ENCODE data around the gene CHMP5.

The CHMP5 gene

DNA sequence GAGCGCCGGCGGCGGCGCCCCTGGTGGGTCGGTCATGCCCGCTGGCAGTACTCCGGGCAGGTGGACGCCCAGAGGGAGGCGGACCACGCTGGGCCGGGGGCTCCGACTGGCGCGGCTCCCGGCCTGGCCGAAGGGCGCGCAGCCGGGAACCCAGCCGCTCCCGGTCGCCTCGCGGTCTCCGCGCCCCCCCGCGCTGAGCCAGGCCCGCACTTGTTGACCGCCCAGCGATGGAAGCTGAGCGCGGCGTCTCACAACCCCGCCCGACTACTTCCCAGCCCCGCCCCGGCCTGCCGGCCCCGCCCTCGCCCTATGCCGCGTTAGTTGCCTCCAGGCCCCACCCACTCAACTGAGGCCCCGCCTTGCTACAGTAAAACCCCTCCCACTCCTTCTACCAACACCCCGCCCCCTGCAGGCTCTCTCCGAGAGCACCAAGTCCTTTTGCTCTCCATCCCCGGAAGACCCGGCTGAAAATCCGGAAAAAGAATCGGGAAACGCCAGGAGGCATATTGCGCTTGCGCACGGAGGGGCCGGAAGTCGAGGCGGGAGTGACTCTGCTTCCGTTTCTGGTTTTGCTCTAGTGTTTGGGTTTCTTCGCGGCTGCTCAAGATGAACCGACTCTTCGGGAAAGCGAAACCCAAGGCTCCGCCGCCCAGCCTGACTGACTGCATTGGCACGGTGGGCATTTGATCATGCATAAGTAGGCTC, at the start of gene CHMP5, which contains the start of gene BAG1:
Gene CHMP5 (plus strand): TSS at position 577 of the 705 bp plus-strand sequence. CDS start 30 bp downstream, at position 607.
Gene BAG1 (minus strand): TSS at position 236 of the 705 bp plus-strand sequence.
- peak; percentile 100 for DNase-seq

GRCh38 chr9:33220681-33221567, 43.9 kb upstream of the CHMP5 start:
- DNase-seq: no peak

DNA sequence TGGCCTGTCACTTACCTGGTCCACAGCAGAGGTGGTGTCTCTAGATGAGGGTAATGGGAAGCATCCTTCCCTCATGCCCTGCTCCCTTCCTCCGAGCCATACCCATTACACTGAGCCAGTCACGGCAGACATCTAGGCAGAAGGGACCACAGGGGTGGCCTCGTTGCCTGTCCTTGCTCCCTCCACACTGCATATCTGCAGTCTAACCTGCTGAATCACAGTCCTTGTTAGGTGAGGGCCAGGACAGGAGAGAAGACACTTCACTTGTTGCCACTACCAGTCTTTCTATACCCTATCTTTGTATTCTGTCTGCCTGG, 43.3 kb upstream of the CHMP5 start:
- no peak for DNase-seq

DNA sequence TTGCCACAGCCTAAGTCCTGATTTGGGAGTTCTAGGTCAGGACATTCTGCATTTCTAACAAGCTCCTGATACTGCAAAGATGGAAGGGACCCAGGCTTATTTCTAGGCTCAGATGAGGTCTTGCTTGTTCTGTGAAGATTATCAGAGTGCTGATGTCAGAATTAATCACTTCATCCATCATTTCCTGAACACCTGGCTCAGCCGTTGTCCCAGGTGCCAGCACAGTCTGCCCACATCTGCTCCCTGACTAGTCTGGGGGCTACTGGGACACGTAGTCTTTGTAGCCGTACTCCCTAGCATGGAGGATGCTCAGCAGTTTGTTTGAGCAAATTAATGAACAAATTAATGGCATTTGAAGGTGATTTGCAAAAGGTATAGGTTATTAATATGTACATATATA, 42.8 kb upstream of the CHMP5 start:
- DNase-seq: no peak

DNA sequence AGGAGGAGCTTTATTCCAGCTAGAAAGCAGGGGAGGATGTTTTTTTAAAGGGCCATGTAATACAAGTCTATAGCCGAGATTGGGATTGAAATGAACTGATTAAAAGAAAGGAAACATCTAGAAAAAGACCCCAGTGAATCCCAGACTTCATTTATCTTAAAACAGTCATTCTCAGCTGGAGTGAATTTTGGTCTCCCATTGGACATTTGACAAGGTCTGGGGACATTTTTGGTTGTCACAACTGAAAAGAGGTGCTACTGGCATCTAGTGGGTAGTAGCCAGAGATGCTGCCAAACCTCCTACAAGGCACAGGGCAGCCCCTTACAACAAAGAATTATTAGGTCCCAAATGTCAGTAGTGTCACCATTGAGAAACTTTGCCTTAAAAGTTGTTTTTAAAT, 41.2 kb upstream of the CHMP5 start:
- DNase-seq: no peak

DNA sequence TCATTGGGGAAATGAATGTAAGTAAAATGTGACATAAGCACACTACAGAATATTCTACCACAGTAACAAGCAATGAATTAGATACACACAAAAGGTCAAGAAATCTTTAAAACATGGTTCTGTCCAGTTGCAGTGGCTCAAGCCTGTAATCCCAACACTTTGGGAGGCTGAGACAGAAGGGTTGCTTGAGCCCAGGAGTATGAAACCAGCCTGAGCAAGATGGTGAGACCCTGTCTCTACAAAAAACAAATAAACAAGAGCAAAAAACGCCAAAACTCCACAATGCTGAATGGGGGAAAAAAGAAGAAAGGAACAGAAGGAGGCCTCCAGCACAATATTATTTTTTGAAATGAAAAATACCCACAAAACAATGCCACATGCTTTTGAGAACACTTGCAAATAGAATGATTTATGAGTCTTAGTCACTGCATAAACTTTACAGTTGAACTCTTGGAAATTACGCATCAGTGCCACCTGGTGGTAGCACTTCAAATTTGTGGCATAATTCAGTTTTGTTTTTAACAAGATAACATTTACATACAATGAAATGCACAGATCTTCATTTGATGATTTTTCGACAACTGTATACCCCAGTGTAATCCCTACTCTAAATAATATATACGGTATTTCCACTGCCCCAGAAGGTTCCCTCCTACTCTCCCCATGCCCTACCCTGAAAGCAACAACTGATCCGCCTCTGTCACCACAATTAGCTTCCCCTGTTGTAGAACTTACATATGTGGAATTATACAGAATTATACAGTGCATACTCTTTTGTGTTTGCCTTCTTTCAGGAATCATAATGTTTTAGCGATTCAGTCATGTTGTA, 39.3 kb upstream of the CHMP5 start:
- DNase-seq: peak; percentile 69

- no peak for DNase-seq
Observed at GRCh38 chr9:33227008-33227398, 37.8 kb upstream of the CHMP5 start.

DNA sequence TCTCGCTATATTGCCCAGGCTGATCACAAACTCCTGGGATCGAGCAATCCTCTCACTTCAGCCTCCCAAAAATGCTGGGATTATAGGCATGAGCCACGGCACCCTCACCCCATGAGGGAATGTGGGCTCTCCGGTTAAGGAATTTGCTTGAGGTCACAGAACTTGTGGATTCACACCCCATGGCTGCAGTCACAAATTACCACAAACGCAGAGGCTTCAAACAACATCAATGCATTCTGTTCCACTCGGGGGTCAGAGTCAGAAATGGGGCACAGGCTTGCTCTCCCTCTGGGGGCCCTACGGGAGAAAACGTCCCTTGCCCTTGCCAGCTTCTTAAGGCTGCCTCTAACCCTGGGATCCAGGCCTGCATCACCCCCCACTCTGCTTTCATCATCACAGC, 37.1 kb upstream of the CHMP5 start:
- no peak for DNase-seq

DNA sequence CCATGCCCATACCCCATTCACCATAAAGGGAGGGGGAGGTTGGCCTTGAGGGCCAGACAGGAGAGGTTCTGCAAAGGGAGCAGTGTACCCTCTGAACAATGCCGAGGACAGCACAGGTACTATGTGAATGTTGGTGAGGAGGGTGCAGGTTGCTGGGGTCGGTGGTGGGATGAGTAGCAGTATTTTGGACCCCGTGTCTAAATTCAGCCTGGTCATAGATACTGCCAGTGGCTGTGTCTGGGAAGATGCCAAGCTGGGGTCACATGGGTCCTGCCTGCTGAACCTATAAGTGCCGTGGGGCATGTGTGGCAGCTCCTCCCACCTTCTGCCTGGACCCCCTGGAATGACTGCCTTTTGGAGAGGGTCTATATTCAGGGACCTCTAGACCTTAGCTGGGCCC, 36.2 kb upstream of the CHMP5 start:
- DNase-seq: no peak

DNA sequence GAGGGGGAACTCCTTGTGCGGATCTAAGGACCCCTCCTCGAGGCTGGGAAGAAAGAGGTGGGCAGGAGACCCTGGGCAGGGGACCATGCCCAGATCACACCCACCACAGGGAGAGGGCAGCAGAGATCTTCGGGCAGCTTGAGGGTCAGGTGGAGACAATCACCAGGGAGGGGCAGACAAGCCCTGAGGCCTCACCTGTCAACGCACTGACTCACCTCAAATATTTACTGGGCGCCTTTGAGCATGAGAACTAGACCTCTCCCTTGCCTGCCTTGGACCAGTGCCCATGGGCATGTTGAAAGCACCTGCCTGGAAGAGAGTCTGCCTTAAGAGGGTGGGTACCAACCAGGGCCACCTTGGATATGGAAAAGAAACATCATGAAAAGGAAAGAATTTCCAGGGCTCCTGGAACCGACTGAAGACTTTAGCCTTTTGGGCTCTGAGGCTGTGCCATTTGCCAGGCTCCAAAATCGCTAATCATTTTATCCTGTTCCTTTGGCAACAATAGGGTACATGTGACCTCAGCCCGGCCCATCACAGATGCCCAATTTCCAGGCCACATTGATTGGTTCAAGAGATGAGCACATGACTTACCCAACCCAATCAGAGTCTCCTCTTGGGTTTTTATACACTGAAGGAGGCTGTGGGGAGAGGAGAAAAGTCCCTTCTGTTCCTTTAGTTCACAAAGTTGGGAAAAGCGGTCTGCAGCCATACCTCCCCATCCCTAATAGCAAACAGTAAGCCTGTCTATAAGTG, 35.3 kb upstream of the CHMP5 start:
- no peak for DNase-seq

DNA sequence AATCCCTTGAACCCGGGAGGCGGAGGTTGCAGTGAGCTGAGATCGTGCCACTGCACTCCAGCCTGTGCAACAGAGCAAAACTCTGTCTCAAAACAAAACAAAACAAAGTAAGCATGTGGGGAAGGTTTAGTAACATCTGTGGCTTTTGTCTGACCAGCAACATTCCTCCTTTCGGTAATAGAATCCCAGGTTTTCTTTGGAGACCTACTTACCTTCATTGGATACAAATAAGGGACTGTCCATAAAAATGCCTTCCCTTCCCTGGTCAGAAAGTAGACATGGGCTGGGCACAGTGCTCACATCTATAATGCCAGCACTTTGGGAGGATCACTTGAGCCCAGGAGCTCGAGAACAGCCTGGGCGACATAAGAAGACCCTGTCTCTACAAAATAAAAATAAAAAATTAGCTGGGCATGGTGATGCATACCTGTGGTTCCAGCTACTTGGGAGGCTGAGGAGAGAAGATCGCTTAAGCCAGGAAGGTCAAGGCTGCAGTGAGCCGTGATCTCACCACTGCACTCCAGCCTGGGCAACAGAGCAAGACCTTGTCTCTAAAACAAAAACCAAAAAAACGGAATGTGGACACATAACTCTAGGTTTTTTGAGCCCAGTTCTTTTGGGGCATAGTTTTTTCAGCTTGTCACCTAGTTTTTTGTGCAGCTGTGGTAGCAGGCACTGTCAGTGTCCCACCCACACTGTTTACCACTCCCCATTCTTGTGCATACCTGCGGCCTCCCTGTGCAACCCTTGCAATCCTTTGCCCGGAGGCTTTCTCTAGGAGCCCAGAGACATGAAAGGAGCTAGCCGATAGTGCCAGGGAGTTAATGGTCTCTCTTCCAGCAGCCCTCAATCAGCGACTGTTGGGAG, 33.9 kb upstream of the CHMP5 start:
- no peak for DNase-seq

- no peak for DNase-seq
Observed at GRCh38 chr9:33231623-33231942, 33.3 kb upstream of the CHMP5 start.

DNA sequence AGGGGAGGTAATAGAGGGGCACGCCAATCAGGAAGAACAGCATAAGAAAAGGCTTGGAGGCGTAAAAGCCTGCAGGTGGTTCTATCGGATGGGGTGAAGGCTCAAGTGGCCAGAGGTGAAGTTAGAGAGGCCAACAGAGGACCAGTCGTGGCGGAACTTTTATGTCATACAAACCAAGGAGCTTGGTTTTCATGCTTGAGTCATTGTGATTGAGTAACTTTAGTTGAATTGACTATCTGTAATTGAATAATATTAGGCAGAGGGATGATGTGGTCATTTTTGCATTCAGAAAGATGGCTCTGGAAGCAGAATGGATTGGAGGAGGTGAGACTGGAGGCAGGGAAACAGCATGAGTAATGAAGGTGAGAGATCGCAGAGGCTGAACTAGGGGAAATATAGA, 32.0 kb upstream of the CHMP5 start:
- DNase-seq: no peak

DNA sequence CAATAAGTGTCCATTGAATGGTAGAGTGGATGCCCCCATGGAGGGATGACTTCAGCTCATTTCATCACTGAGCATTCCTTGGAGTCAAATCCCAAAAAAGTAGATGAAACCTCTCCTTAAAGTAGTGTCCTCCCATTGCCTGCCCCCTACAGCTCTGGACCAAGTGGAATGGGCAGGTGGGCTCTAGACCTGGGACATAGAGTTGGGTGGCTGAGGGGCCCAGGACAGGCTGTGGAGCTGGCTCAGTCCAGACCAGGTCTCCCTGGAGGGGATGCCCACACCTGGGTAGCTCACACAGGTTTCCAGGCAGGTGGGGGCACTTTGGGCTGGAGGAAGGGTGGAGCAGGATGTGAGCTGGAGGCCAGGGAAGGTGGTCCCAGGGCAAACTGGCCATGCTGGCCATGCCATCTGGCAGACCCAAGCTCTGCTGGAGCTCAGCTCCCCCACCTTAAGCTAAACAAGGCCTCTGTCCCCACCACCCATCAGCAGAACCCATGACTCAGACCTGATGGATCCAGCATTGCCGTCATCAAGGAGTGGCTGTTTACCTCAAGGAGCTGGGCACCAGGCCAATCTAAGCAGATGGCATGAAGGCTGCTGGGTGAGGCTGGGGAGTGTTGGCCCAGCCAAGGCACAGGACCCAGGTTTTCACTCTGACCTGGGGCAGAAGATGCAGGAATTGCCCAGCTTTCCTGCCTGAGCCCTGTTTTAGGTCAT, 31.1 kb upstream of the CHMP5 start:
- DNase-seq: peak; percentile 10

DNA sequence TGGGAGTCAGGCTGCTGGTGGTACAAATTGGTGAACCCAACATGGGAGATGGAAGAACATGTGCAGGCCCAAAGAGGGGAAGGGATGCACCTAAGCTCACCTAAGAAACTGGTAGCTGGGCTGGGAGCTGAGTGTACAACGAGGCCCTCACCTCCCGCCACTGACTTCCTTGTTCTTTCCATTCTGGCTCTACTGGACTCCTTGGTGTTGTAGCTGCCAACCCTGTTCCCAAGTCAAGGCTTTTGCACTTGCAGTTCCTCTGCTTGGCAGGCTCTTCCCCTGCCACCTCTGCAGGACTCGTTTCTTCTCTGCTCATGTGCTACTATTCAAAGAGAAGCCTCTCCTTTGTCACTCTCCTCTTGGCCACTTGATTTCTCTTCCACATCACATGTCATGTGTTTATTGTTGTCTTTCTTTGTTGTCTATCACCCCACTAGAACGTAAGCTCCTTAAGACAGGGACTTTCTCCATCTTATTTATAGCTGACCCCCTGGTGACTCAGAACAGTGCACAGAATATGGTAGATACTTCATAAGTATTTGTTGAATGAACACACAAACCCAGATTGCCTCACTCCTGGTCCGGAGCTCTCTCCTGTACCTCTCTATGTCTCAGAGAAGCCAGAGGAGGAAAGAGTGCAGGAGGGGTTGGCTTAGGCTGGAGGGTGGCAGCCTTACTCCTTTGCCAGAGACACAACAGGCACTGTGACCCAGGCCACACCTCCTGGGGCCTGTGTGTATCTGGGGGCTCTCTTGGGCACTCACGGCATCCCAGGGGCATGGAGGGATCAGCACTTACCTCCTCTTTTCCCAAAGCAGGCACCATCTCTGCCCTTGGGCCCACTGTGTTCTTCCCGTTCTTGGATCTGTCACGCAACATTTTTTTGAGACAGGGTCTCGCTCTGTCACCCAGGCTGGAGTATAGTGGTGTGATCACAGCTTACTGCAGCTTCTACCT, 30.1 kb upstream of the CHMP5 start:
- no peak for DNase-seq

GRCh38 chr9:33236571-33236970, 28.3 kb upstream of the CHMP5 start:
- no peak for DNase-seq

DNA sequence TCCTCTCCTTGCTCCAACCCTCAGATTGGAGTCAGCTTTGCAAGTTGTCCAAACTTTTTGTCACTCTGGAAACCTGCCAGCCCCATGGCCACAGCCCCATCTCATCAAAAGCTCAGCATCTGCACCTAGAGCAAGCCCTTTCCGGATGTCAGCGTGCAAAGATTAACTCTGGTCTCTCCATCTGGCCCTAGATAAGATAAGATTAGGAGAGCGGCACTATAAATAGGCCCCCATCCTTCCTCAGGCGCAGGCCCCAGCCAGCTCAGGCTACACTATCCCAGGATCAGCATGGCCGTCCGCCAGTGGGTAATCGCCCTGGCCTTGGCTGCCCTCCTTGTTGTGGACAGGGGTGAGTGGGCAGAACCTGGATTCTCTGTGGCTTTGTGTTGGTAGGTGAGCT, 24.9 kb upstream of the CHMP5 start, which contains the start of gene SPINK4:
Gene SPINK4 (plus strand): TSS at position 247 of the 400 bp plus-strand sequence. CDS start 42 bp downstream, at position 289.
- no peak for DNase-seq

DNA sequence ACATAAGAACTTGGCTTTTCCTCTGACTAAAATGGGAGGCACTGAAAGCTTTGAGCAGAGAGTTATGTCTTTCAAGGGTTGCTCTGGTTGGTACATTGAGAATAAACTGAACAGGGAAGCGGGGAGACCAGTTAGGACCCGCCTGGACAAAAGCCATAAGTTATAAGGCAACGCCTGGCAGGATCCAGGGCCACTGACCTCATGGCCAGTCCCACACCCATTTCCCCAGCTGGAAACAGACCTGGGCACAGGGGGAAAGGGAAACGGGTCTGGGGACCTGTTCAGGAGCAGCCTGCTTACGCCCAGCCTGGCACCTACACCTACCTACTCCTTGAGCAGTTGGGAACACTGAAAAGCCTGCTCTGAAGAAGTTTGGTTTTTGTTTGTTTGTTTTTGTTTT, 23.6 kb upstream of the CHMP5 start:
- DNase-seq: no peak

DNA sequence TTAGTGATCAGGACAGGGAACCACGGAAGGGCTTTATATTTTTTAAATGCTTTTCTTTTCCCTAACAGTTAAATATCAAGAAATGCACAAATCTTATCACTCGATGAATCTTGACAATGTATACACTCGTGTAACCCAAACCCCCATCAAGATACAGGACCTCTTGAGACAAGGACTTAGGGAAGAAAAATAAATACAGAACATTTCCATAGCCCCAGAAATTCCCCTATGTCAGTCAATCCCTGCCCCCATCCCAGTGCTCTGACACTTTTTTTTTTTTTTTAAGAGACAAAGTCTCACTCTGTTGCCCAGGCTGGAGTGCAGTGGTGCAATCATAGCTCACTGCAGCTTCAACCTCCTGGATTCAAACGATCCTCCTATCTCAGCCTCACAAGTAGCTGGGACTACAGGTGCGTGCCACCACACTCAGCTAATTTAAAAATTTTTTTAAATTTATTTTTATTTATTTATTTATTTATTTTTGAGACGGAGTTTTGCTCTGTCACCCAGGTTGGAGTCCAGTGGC, 22.2 kb upstream of the CHMP5 start:
- DNase-seq: no peak
